Measurements from ENCODE around the gene FABP7.
"Not testable (repeated sequence)": the region's sequence is repeated elsewhere in the genome, so short reads cannot be mapped to it uniquely, and the experiment has no call there.

Gene FABP7

GRCh38 chr6:122779667-122780066 is at the start of gene FABP7:
FABP7 (plus strand) TSS chr6:122779716; CDS start chr6:122779795, 79 bp downstream.
- Histone ChIP-seq H3K4me3 (no peak within 1 kb of the TSS), H3K4me1 (no peaks in the 10 kb centered on the region), H3K36me3 (replicated peaks) (no peaks in the 10 kb centered on the region), H3K9me3 (no peaks in the 10 kb centered on the region), H3K27me3 (ENCODE audit: low read depth) (peaks cover 9% of the 10 kb centered on the region)
- in situ Hi-C loops (cut with MboI; ENCODE audit: low sequenced_read_pairs): no loop called here
- DNase-seq (ENCODE audit: low spot score in 2 of 2): no peak

- no peaks in the 10 kb centered on the region for H3K9me3 ChIP-seq
- H3K36me3 ChIP-seq (replicated peaks): no peaks in the 10 kb centered on the region
- in situ Hi-C loops (cut with MboI; ENCODE audit: low sequenced_read_pairs): no loop called here
- no peak for DNase-seq (ENCODE audit: low spot score in 2 of 2)
- H3K4me1 ChIP-seq: no peaks in the 10 kb centered on the region
- peaks cover 17% of the 10 kb centered on the region for H3K27me3 ChIP-seq (ENCODE audit: low read depth)
- no peak overlapping the region for H3K4me3 ChIP-seq
Measured at GRCh38 chr6:122730334-122730733, 49.2 kb upstream of the FABP7 start.

- peak; percentile 18 to 54 for DNase-seq (ENCODE audit: low spot score in 2 of 2)
- Histone ChIP-seq H3K9me3 (no peaks in the 10 kb centered on the region), H3K36me3 (replicated peaks) (no peaks in the 10 kb centered on the region), H3K4me1 (no peaks in the 10 kb centered on the region), H3K27me3 (ENCODE audit: low read depth) (peaks cover 22% of the 10 kb centered on the region), H3K4me3 (no peak overlapping the region)
- in situ Hi-C loops (cut with MboI; ENCODE audit: low sequenced_read_pairs): no loop called here
Measured at GRCh38 chr6:122730775-122731386, 48.6 kb upstream of the FABP7 start.

GRCh38 chr6:122733259-122733658 is 46.3 kb upstream of the FABP7 start:
- no peaks in the 10 kb centered on the region for H3K4me1 ChIP-seq
- no peaks in the 10 kb centered on the region for H3K36me3 ChIP-seq (replicated peaks)
- H3K4me3 ChIP-seq: no peak overlapping the region
- no peak for DNase-seq (ENCODE audit: low spot score in 2 of 2)
- in situ Hi-C loops (cut with MboI; ENCODE audit: low sequenced_read_pairs): no loop called here
- peaks cover 17% of the 10 kb centered on the region for H3K27me3 ChIP-seq (ENCODE audit: low read depth)
- H3K9me3 ChIP-seq: no peaks in the 10 kb centered on the region

- in situ Hi-C loops (cut with MboI; ENCODE audit: low sequenced_read_pairs): no loop called here
- no peaks in the 10 kb centered on the region for H3K9me3 ChIP-seq
- H3K4me3 ChIP-seq: no peak overlapping the region
- DNase-seq (ENCODE audit: low spot score in 2 of 2): no peak
- no peaks in the 10 kb centered on the region for H3K4me1 ChIP-seq
- H3K27me3 ChIP-seq (ENCODE audit: low read depth): peaks cover 17% of the 10 kb centered on the region
- no peaks in the 10 kb centered on the region for H3K36me3 ChIP-seq (replicated peaks)
Measured at GRCh38 chr6:122734529-122735395, 44.8 kb upstream of the FABP7 start.

GRCh38 chr6:122735582-122735981 is 43.9 kb upstream of the FABP7 start:
- in situ Hi-C loops (cut with MboI; ENCODE audit: low sequenced_read_pairs): no loop called here
- Histone ChIP-seq H3K27me3 (ENCODE audit: low read depth) (peaks cover 17% of the 10 kb centered on the region), H3K36me3 (replicated peaks) (no peaks in the 10 kb centered on the region), H3K4me1 (no peaks in the 10 kb centered on the region), H3K9me3 (no peaks in the 10 kb centered on the region), H3K4me3 (no peak overlapping the region)
- DNase-seq (ENCODE audit: low spot score in 2 of 2): no peak

- no peaks in the 10 kb centered on the region for H3K4me1 ChIP-seq
- H3K27me3 ChIP-seq (ENCODE audit: low read depth): peaks cover 17% of the 10 kb centered on the region
- in situ Hi-C loops (cut with MboI; ENCODE audit: low sequenced_read_pairs): no loop called here
- no peak for DNase-seq (ENCODE audit: low spot score in 2 of 2)
- H3K36me3 ChIP-seq (replicated peaks): no peaks in the 10 kb centered on the region
- no peak overlapping the region for H3K4me3 ChIP-seq
- no peaks in the 10 kb centered on the region for H3K9me3 ChIP-seq
Measured at GRCh38 chr6:122736163-122736562, 43.4 kb upstream of the FABP7 start.

GRCh38 chr6:122736616-122737015 is 42.9 kb upstream of the FABP7 start:
- Histone ChIP-seq H3K4me1 (no peaks in the 10 kb centered on the region), H3K4me3 (no peak overlapping the region), H3K36me3 (replicated peaks) (no peaks in the 10 kb centered on the region), H3K27me3 (ENCODE audit: low read depth) (peaks cover 17% of the 10 kb centered on the region), H3K9me3 (no peaks in the 10 kb centered on the region)
- in situ Hi-C loops (cut with MboI; ENCODE audit: low sequenced_read_pairs): no loop called here
- no peak for DNase-seq (ENCODE audit: low spot score in 2 of 2)

GRCh38 chr6:122740091-122740490 is 39.4 kb upstream of the FABP7 start:
- no peaks in the 10 kb centered on the region for H3K9me3 ChIP-seq
- H3K27me3 ChIP-seq (ENCODE audit: low read depth): peaks cover 8% of the 10 kb centered on the region; the same call in 1 of the 2 replicates
- H3K4me1 ChIP-seq: no peaks in the 10 kb centered on the region
- in situ Hi-C loops (cut with MboI; ENCODE audit: low sequenced_read_pairs): loop anchor here (10.0 kb wide), 1 partner anchor 95 kb away; no protein-coding TSS in a partner anchor
- DNase-seq (ENCODE audit: low spot score in 2 of 2): no peak
- no peaks in the 10 kb centered on the region for H3K36me3 ChIP-seq (replicated peaks)
- no peak overlapping the region for H3K4me3 ChIP-seq

- no peak for DNase-seq (ENCODE audit: low spot score in 2 of 2)
- Histone ChIP-seq H3K4me1 (no peaks in the 10 kb centered on the region), H3K36me3 (replicated peaks) (no peaks in the 10 kb centered on the region), H3K9me3 (no peaks in the 10 kb centered on the region), H3K27me3 (ENCODE audit: low read depth) (no peaks in the 10 kb centered on the region), H3K4me3 (no peak overlapping the region)
- in situ Hi-C loops (cut with MboI; ENCODE audit: low sequenced_read_pairs): loop anchor here (10.0 kb wide), 1 partner anchor 94 kb away; no protein-coding TSS in a partner anchor
Measured at GRCh38 chr6:122740936-122741335, 38.6 kb upstream of the FABP7 start.

GRCh38 chr6:122744247-122744646 is 35.3 kb upstream of the FABP7 start:
- H3K27me3 ChIP-seq (ENCODE audit: low read depth); H3K36me3 ChIP-seq (replicated peaks); DNase-seq (ENCODE audit: low spot score in 2 of 2); H3K9me3 ChIP-seq; H3K4me1 ChIP-seq; H3K4me3 ChIP-seq: not testable (repeated sequence)
- in situ Hi-C loops (cut with MboI; ENCODE audit: low sequenced_read_pairs): loop anchor here (10.0 kb wide), 1 partner anchor 91 kb away; no protein-coding TSS in a partner anchor

- H3K4me3 ChIP-seq; H3K27me3 ChIP-seq (ENCODE audit: low read depth); H3K36me3 ChIP-seq (replicated peaks); DNase-seq (ENCODE audit: low spot score in 2 of 2); H3K4me1 ChIP-seq; H3K9me3 ChIP-seq: not testable (repeated sequence)
- in situ Hi-C loops (cut with MboI; ENCODE audit: low sequenced_read_pairs): loop anchor here (10.0 kb wide), 1 partner anchor 90 kb away; no protein-coding TSS in a partner anchor
Measured at GRCh38 chr6:122744856-122745255, 34.7 kb upstream of the FABP7 start.

GRCh38 chr6:122746688-122747087 is 32.8 kb upstream of the FABP7 start:
- in situ Hi-C loops (cut with MboI; ENCODE audit: low sequenced_read_pairs): loop anchor here (10.0 kb wide), 1 partner anchor 88 kb away; no protein-coding TSS in a partner anchor
- no peak overlapping the region for H3K4me3 ChIP-seq
- no peaks in the 10 kb centered on the region for H3K9me3 ChIP-seq
- no peak for DNase-seq (ENCODE audit: low spot score in 2 of 2)
- no peaks in the 10 kb centered on the region for H3K36me3 ChIP-seq (replicated peaks)
- no peaks in the 10 kb centered on the region for H3K27me3 ChIP-seq (ENCODE audit: low read depth)
- H3K4me1 ChIP-seq: no peaks in the 10 kb centered on the region

- no peaks in the 10 kb centered on the region for H3K36me3 ChIP-seq (replicated peaks)
- no peak for DNase-seq (ENCODE audit: low spot score in 2 of 2)
- H3K9me3 ChIP-seq: no peaks in the 10 kb centered on the region
- no peak overlapping the region for H3K4me3 ChIP-seq
- no peaks in the 10 kb centered on the region for H3K4me1 ChIP-seq
- in situ Hi-C loops (cut with MboI; ENCODE audit: low sequenced_read_pairs): loop anchor here (10.0 kb wide), 1 partner anchor 87 kb away; no protein-coding TSS in a partner anchor
- H3K27me3 ChIP-seq (ENCODE audit: low read depth): no peaks in the 10 kb centered on the region
Measured at GRCh38 chr6:122747573-122747972, 31.9 kb upstream of the FABP7 start.

Data from HAP-1 (cell line).